PFSK-1 (cell line): ENCODE measurements around the gene RPH3AL.

Experiments
- POLR2AphosphoS5 ChIP-seq: IDR thresholded peaks from 2 replicates; pipeline ENCODE4 v1.6.1; 2012; ENCODE audit warnings: low read depth, mild to moderate bottlenecking, control low read depth, low read length, moderate library complexity
- SIN3A ChIP-seq: IDR thresholded peaks from 2 replicates; pipeline ENCODE4 v1.6.1; 2012; ENCODE audit warnings: mild to moderate bottlenecking, low read length, moderate library complexity, borderline replicate concordance; ENCODE audit not compliant: insufficient read depth
- TAF1 ChIP-seq: IDR thresholded peaks from 2 replicates; pipeline ENCODE4 v1.6.1; 2012; ENCODE audit warnings: low read length, control low read depth, borderline replicate concordance; ENCODE audit not compliant: insufficient read depth
- TF ChIP-seq, protein P1 (sequence below), 2 experiments: IDR thresholded peaks; 2 replicates each; pipeline versions ENCODE4 v1.6.1 to v1.8.0; 2011 to 2012; ENCODE audit warnings: low read depth in 2 of 2, low read length in 2 of 2, control low read depth in 1 of 2, inconsistent platforms in 1 of 2, mild to moderate bottlenecking in 1 of 2, moderate library complexity in 1 of 2; ENCODE audit not compliant: insufficient read depth in 1 of 2

DNA sequence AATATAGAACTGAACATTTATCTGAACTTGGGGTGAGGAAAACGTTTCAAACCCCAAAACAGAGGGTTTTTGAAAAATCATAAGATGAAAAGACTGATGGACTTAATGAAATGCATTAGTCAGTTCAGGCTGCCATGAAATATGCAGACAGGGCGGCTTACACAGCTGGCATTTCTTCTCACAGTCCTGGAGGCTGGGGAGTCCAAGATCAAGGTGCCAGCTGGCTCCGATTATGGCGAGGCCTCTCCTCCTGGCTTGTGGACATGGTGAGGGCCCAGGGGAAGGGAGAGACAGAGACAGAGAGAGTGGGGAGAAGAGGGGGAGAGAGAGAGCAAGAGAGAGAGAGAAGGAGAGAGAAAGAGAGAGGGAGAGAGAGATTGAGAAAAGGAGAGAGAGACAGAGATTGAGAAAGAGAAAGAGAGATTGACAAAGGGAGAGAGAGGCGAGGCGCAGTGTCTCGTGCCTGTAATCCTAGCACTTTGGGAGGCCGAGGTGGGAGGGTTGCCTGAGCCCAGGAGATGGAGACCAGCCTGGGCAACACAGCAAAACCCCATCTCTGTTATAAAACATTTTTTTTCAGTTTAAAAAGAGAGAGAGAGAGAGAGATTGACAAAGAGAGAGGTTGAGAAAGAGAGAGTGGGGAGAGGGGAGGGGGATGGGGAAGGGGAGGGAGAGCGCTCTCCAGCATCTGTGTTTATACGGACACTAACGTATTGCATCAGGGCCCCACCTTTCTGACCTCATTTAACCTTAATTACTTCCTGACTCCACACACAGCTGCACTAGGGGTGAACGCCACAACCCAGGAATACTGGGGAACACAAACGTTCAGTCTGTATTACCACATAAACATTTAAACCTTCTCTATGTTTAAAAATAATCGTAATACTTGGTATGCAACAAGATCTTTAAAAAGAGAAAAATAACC, 24.6 kb upstream of the RPH3AL start:
- TF ChIP-seq TAF1, result no peak
- no peak for TF ChIP-seq POLR2AphosphoS5
- TF ChIP-seq, protein P1, sequence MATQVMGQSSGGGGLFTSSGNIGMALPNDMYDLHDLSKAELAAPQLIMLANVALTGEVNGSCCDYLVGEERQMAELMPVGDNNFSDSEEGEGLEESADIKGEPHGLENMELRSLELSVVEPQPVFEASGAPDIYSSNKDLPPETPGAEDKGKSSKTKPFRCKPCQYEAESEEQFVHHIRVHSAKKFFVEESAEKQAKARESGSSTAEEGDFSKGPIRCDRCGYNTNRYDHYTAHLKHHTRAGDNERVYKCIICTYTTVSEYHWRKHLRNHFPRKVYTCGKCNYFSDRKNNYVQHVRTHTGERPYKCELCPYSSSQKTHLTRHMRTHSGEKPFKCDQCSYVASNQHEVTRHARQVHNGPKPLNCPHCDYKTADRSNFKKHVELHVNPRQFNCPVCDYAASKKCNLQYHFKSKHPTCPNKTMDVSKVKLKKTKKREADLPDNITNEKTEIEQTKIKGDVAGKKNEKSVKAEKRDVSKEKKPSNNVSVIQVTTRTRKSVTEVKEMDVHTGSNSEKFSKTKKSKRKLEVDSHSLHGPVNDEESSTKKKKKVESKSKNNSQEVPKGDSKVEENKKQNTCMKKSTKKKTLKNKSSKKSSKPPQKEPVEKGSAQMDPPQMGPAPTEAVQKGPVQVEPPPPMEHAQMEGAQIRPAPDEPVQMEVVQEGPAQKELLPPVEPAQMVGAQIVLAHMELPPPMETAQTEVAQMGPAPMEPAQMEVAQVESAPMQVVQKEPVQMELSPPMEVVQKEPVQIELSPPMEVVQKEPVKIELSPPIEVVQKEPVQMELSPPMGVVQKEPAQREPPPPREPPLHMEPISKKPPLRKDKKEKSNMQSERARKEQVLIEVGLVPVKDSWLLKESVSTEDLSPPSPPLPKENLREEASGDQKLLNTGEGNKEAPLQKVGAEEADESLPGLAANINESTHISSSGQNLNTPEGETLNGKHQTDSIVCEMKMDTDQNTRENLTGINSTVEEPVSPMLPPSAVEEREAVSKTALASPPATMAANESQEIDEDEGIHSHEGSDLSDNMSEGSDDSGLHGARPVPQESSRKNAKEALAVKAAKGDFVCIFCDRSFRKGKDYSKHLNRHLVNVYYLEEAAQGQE (IDR thresholded peaks at IDR 0.05; ENCODE audit: insufficient read depth in 1 of 2, low read depth in 2 of 2, low read length in 2 of 2), result no peak
- no peak for TF ChIP-seq SIN3A
